UCSD-AML1 (cell line): Measurements from ENCODE around the gene ASPRV1.
"Not testable (repeated sequence)": the region's sequence is repeated elsewhere in the genome, so short reads cannot be mapped to it uniquely, and the experiment has no call there.

Experiments
- DNase-seq: peaks from one replicate; lab custom pipeline; 2025; ENCODE audit not compliant: unreplicated experiment; lab: John Stamatoyannopoulos, UW

ASPRV1 gene

DNA sequence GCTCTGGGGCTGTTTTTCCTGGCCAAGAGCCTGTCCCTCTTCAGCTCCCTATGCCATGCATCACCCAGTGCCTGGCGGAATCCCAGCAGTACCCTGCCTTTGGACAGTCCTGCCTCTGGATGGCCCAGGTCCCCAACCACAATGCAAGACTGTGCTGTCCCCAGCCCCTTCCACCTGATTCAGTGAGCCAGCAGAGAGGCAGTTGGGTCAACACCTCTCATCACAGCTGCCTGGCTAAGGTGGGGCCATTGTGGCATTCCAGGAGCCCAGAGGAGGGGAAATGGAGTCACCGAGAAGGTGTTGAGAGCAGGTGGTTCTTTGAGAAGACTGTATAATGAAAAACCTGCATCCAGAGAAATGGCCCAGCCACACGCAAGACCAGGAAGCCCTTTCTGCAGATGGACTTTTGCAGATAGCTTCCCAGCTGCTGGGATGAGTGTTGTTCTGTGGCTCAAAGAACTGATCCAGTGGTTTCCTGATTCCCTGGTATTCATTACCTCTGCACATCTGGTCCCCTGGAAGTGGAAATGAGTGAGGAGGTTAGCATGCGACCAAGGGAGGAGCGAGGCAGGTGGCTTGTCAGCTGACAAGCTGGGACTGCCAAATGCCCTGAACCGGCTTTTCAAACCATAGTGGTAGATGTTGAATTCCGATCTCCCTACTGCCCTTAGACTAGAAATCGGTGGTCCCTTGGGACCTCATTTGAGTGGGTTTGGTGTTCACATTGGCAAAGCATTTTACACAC lies 1.7 kb upstream of the ASPRV1 start:
- no peak for DNase-seq

DNA sequence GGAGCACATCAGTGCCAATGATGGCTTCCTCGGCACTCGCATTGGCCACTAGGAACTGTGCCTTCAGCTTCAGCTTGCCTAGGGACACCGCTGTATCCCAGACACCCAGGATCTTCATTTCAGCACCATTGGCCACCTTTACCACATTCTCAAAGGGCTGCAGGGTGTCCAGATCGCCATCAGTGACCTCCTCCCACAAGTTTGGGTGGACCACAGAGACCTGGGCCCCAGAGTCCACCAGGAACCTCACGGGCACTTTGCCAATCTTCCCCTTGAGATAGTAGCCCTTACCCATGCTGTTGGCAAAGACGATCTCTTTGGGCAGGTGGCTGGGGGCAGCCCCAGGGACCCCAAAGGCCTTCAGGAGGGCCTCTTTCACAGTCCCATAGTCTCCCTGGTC lies 610 bp downstream of the ASPRV1 start:
- DNase-seq: no peak

DNA sequence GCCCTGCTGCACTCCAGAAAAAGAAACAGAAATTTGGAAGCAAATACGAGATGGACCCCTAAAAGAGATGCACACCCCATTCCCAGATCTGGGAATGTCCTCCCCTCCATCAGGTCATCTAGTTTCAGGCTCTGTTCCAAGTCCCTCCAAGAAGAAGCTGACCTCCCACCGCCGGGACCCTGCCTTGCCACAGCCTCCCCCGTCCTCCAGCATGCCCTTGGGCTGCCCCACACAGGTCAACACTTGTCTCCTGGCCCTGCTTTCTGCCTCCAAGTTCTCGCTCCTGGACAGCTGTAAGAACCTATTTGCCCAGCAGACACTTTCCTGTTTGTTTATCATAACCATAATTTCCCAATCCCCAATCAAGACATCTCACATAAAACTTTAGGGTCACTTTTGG lies 2.0 kb downstream of the ASPRV1 start:
- no peak for DNase-seq

DNA sequence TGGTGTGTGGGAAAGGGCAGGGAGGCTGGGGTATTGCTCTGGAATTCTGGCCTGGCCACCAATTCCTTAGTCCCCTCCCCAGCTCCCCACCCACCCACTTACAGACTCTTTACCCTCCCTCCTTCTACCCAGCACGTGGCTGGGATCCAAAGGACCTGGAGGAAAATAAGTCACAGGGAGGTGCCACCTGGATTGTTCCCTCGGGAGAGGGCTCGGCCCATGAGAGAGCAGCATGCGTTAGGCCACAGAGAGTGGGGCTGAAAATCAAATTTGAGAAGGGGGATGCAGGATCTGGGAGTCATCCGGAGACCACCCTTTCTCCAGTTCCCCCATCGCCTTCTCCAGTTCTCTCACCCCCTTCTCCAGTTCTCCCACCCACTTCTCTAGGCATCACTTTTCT lies 3.0 kb downstream of the ASPRV1 start:
- DNase-seq: no peak

DNA sequence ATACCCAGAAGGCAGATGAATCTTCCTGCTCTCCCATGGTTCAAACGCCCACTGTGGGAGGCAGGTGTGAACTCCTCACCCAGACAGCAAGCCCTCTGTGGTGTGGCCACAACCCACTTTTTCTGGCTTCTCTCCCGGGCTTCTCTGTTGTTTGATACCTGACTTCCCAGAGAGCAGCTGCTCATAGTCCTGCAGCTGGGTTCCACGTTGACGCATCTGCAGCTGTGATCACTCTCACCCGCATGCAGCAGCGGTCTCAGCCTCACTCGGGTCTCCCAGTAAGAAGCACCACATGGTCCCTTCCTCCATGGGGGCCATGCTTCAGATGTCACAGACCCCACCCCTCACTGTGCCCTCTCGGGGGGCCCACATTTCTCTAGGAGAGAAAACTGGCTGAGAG lies 3.5 kb downstream of the ASPRV1 start:
- DNase-seq: no peak

DNA sequence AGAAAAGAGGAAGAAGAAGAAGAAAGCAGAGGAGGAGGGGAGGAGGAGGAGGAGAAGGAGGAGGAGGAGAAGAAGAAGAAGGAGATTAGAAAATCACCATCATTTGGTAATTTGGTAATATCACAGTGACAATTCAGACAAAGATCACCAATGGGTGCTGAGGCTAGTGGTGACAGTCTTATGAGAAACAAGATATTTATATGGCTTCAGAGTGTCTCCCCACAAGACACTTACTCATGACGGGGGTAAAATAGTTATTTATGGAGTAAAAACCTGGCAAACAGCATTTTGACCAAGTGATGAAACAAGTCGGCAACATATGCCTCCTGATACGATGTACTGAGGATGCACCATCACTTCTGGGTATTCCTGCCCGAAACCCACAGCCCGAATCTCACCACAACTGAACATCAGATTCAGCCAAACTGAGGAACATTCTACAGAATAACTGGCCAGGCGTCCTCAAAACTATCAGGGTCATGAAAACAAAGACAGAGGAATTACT lies 4.9 kb downstream of the ASPRV1 start:
- no peak for DNase-seq

DNA sequence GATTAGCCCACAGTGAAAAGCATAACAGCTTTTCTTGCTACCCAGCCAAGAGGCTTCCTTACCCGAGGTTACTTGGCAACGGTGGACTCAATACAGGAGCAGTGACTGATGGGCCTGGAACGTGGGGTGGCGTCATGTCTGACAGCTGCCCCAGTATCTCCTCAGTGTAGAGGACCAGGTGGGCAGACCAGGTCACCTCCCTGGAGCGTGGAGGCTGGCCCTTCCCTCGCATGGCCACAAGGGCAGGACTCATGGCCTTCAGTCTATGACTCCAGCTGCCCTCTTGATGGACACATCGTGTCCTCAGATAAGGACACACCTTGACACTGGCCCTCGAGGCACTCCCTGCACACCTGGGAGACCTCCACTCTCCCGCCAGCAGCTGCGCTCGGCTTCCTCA lies 6.4 kb downstream of the ASPRV1 start:
- DNase-seq: no peak

DNA sequence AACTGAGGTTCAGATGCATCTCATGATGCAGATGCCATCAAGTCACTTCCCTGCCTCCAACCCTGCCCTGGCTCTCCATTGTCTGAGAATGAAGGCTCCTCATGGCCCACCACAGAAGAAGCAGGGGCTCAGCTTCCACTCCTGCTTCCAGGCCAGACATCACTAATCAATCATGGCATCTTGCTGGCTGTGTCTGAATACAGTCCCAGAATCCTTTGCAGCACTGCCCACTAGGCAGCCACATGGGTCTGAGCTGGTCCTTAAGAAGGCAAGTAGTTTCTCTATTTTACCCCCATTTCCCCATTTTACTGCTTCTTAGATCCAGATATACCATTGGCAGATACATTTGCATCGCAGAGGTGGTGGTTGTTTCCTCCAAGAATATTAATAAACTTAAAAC lies 7.3 kb downstream of the ASPRV1 start:
- DNase-seq: no peak

DNA sequence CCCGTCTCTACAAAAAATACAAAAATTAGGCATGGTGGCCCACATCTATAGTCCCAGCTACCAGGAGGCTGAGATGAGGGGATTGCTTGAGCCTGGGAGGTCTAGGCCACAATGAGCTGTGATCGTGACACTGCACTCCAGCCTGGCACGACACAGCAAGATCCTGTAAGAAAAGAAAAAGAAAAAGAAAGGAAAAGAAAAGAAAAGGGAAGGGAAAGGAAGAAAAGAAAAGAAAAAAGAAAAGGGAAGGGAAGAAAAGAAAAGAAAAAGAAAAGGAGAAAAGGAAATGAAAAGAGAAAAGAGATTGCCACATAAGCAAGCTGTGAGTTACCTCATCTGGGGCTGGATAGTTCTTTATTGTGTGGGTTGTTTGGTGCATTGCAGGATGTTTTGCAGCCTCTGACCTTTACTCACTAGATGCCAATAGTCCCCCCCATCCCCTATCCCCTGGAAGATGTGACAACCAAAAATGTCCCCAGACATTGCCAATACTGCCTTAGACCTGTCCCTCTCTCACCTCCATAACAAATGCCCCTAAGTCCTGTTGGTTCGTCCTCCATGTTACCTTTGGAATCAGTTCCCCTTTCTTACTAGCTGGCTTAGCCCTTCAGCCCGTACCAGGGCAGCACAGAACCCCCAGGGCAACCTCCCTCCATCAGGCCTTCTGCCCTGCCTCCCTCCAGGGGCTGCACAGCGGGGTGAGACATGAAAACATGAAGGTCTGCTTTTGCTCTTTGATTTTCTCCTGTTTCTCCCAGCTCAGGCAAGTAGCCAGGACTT lies 8.9 kb downstream of the ASPRV1 start:
- no peak for DNase-seq

DNA sequence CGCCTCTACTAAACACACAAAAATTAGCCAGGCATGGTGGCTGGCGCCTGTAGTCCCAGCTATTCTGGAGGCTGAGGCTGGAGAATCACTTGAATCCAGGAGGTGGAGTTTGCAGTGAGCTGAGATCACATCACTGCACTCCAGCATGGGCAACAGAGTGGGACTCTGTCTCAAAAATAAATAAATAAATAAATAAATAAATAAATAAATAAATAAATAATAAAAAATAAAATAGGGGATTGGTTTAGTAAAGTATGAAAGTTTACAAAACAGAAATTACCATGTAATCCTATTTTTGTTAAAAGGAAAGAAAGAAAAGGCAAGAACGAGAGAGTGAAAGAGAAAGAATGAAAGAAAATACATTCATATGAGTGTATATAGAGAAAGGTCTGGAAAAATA lies 10.8 kb downstream of the ASPRV1 start:
- DNase-seq: not testable (repeated sequence)

DNA sequence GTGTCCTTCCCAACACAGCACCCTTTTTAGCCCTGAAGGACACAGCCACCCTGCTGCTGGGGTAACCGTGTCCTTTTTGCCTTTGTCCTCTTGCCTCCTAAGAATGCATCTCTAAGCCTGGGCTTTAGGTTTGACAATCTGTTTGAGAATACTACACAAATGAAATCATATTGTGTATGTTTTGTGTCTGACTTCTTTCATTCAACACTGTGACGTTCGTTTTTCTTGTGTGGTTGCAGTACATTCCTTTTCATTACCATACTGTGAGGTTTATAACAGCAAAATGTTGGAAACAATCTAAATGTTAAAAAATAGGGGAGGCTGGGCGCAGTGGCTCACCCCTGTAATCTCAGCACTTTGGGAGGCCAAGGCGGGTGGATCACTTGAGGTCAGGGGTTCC lies 11.2 kb downstream of the ASPRV1 start:
- no peak for DNase-seq

DNA sequence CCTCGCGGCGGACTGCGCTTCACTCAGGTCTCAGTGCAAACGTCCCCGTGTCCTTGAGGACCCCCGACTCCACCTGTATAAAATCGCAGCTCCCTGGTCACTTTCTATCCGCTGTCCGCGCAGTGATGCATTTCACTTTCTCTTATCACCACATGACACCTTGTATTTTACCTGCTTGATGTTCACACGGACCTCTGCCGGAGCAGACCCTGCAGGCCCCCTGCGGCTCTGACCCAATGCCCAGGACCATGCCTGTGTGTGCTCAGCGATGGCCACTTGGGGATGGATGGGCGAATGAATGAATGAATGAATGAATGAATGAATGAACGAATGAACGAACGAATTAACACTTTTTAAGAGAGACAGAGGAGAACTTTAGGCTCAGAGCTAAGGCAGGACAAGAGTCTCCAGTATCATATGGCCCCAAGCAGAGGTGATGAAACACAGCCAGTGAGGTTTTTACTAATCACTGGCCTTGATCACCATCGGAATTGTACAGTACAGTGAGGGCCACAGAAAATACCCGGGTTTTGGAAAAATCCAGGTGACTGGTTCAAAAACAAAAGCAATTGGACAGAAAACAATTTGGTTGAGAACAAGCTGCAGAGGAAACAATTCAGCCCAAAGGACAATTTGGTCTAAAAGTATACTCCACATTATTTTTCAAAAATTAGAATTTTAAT lies 12.3 kb downstream of the ASPRV1 start:
- no peak for DNase-seq

DNA sequence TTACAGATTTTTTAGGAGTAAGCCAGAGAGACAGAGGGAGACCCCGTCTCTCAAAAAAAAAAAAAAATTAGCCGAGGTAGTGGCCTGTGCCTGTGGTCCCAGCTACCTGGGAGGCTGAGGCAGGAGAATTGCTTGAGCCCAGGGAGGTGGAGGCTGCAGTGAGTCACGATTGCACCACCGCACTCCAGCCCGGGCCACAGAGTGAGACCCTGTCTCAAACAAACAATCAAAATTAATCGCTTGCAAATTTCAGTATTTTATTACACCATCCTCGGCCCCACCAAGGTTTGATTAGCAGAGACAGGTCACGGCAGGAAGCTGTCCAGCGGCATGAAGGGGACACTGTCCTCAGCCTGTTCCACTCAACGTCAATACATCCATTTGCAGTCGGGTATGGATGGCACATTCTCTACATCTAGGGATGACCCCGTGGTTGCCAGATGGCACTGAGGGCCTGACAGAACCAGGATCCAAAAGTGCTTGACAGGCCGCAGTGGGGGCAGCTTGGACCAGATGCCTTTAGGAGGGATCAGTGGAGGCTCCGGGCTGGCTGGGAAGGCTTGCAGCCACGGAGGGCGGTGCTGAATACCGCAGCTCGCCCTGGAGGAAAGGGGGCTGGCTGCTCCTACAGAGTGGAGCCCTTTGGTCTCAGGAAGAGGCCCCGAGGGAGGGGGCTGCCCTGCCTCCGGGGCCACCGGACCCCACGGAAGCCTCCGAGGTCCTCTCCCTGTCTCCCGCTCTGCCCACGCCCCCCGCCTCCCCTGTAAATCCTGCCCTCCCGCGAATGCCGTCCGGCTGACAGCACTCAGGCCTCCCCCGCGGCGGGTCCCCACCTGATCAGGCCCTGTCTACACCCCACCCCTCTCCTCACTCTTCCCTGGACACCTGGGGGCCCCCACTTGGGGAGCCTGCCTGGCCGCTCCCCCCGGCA lies 13.1 kb downstream of the ASPRV1 start:
- DNase-seq: no peak

DNA sequence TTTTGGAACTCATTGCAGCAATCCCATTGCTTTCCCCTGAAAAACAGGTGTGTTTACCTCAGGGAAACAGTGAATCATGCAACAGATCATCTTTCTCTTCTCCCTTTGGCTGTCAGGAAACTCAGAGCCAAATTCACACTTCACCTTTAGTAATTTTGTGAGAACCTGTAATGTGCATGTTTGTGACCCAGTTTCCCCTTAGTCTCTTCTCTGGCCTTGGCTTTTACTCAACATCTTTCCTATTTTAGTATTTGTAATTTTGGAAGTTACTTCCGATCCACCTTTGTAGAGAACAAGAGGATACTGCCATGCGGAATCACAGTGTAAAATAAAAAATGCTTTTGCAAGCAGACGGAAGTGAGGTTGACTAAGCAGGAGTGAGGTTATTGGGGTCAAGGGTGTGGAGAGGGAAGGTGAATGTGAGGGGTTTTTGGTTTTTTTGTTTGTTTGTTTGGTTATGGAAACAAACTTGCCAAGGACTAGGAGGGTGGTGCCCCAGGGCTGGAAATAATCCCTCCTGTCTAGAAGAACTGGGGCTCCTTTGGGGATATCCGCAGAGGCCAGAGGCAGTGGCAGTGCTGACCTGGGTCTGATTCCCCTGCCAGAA lies 14.0 kb downstream of the ASPRV1 start:
- no peak for DNase-seq

DNA sequence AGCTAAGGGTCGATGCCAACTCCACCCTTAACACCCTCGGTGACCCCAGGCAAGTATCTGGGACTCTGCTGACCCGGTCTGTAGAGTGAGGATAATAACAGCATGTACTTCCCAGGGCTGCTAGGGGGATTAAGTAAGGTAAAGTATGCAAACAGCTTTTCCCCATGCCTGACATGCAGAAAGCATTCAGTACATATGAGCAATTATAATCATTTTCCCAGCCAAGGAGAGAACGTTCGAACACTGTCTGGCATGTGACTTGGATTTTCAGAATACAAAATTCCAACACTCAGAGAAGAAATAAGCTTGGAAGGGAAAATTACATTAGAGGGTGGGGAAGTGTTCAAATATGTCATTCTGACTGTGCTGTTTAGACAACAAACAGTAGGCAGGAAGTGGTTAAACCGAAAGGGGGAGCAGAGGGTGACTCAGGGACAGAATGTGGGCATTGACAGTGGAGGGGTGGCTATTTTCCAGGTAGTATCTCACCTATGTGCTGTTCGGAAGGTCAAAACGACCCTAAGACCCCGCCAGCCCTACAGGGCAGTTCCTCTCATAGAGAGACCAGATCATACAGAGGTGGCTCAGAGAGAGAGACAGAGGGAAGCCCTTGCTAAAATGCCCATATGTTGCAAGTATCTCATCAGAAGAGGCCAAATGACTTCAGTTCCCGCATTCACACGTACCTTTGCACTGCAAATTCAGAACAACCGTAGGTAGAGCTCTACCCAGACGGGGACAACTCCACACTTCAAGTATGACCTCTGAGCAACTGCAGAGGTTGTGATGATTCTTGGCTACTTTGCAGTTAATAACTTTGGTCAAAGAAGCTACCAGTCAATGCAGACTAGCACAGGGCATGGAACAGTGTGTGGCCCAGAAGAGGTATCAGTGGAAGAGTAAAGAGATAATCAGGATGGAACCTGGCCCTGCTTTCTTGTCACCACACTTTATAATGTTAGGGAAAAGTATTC lies 14.8 kb downstream of the ASPRV1 start:
- peak; percentile 48 for DNase-seq

DNA sequence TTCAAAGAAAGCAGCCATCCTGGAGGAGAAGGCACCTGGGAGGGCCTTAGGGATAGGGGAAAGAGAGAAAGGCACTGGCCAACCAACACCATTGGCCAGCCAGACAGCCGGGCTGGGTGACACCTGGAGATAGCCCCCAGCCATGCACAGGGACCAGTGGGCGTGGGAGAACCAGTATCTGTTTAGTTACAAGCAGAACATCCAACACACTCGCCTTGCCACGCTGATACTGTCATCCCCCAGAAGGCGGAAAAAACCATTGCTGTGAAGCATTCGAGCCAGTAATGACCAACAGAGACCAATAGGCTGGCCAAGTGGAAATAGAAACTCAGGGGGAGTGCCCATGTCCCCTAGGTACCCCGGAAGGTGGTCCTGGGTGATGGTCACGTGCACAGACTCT lies 15.5 kb downstream of the ASPRV1 start:
- no peak for DNase-seq

DNA sequence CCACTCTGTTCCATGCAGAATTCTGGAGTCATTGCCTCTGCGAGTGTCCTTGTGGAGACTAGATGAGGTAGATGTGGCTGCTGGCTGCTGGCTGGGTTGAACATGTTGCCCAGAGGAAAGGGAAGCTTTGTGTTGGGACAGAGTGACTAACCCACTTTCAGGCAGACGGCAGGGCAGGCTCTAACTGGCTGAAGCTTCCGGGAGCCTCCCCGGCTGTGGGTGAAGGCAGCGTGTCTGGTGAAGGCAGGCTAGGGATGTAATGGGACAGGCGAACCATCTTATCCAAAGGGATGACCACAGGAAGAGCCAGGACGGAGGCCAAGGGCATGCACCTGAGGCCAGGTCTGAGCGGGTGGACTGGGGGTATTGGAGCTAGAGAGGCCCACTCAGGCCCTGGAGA lies 16.0 kb downstream of the ASPRV1 start:
- DNase-seq: peak; percentile 76

DNA sequence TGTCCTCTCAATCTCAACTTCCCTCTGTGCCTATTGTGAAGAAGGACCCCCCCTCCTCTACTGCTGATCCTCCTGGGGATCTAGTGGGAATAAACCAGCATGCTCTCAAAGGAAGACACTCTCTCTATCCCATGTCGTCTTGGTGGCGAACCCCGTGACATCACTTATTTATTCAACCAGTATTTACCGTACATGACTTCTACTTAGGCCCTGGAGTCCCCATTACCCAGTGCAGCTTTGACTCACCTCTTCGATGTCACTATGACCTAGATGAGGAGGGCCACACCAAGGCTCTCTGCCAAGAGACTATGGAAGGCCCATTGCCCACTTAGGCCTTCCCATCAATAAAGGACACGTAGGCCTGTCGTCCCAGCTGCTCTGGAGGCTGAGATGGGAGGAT lies 16.7 kb downstream of the ASPRV1 start:
- DNase-seq: no peak

DNA sequence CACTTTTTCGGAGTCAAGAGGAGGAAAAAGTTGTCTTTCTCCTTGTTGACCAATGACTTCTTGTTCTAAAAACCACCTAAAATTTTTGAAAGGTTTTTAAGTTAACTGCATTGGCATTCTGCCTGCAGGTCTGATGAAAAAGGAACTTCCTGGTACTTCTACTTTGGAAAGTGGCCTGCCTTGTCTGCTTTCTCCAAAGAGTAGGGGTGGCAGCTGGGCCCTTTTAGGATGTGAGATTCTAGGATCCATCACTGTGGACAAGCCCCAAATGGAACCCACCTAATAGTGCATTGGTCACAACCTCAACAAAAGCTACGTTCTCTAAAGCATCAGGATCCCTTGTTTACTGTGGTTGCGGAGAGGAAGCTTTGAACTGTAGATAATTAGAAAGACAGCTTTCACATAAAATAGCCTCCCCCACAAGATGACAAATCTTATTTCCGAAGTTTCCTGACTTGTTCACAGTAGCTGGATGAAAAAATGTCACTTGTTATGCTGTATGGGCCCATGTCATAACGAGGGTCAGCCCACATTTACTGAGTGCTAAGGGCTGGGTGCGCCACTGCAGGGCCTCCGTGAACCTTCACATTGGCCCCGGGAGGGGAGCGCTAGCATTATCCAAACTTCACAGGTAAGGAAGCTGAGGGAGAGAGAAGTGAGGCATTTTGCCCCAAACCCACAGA lies 17.4 kb downstream of the ASPRV1 start:
- no peak for DNase-seq
